HTR-8/SVneo (cell line): ENCODE measurements around the gene PRKCA.

ENCODE experiments used
- DNase-seq: peaks from one replicate; pipeline ENCODE4 v3.0.0; 2011; ENCODE audit warnings: low spot score, mixed read lengths; ENCODE audit not compliant: insufficient read length
- FAIRE-seq: peaks from 2 replicates; lab custom pipeline; 2011; peaks lifted over from hg19 to GRCh38; lab: Jason Lieb, UNC

PRKCA gene

GRCh38 chr17:66829883-66830282, 527.5 kb downstream of the PRKCA start:
- no peak for FAIRE-seq
- DNase-seq, result no peak

GRCh38 chr17:66830451-66830850, 528.0 kb downstream of the PRKCA start:
- DNase-seq (no peak), FAIRE-seq (no peak)

- no peak for FAIRE-seq
- DNase-seq, result no peak
These were observed 529.2 kb downstream of the PRKCA start for GRCh38 chr17:66831383-66832210.

- FAIRE-seq (no peak), DNase-seq (no peak)
These were observed 530.8 kb downstream of the PRKCA start for GRCh38 chr17:66833201-66833600.

- FAIRE-seq, result no peak
- DNase-seq, result no peak
These were observed 532.1 kb downstream of the PRKCA start for GRCh38 chr17:66834426-66834918.

- FAIRE-seq (no peak), DNase-seq (no peak)
These were observed 532.6 kb downstream of the PRKCA start, which contains the start of gene CACNG5 for GRCh38 chr17:66834919-66835454. CACNG5 (plus strand) TSS chr17:66835117; CDS start chr17:66877333, 42,216 bp downstream.

GRCh38 chr17:66835476-66835875, 533.1 kb downstream of the PRKCA start:
- DNase-seq, result no peak
- peak; percentile 46 for FAIRE-seq

- DNase-seq, result no peak
- peak; percentile 62 for FAIRE-seq
These were observed 533.9 kb downstream of the PRKCA start for GRCh38 chr17:66836063-66837005.

- DNase-seq, result no peak
- FAIRE-seq, result no peak
These were observed 534.8 kb downstream of the PRKCA start for GRCh38 chr17:66837226-66837625.

GRCh38 chr17:66837885-66838665, 535.7 kb downstream of the PRKCA start:
- DNase-seq, result no peak

GRCh38 chr17:66839616-66840015, 537.2 kb downstream of the PRKCA start:
- FAIRE-seq (no peak), DNase-seq (no peak)

More at GRCh38 chr17:66837885-66838665, 535.7 kb downstream of the PRKCA start:
- no peak for FAIRE-seq

- FAIRE-seq (no peak), DNase-seq (no peak)
These were observed 537.6 kb downstream of the PRKCA start for GRCh38 chr17:66840061-66840460.

GRCh38 chr17:66841328-66841727, 538.9 kb downstream of the PRKCA start:
- FAIRE-seq, result no peak
- no peak for DNase-seq

GRCh38 chr17:66841744-66842143, 539.3 kb downstream of the PRKCA start:
- DNase-seq, result no peak
- FAIRE-seq, result no peak

GRCh38 chr17:66842505-66842904, 540.1 kb downstream of the PRKCA start:
- DNase-seq (no peak), FAIRE-seq (no peak)

- FAIRE-seq (no peak), DNase-seq (no peak)
These were observed 540.5 kb downstream of the PRKCA start for GRCh38 chr17:66842959-66843358.

GRCh38 chr17:66843627-66844026, 541.2 kb downstream of the PRKCA start:
- no peak for DNase-seq
- FAIRE-seq, result peak; percentile 36

- no peak for FAIRE-seq
- no peak for DNase-seq
These were observed 545.3 kb downstream of the PRKCA start for GRCh38 chr17:66847704-66848103.

GRCh38 chr17:66848496-66848895, 546.1 kb downstream of the PRKCA start:
- no peak for DNase-seq
- FAIRE-seq, result no peak
